Measurements from ENCODE around the gene RGS9.

Gene RGS9

DNA sequence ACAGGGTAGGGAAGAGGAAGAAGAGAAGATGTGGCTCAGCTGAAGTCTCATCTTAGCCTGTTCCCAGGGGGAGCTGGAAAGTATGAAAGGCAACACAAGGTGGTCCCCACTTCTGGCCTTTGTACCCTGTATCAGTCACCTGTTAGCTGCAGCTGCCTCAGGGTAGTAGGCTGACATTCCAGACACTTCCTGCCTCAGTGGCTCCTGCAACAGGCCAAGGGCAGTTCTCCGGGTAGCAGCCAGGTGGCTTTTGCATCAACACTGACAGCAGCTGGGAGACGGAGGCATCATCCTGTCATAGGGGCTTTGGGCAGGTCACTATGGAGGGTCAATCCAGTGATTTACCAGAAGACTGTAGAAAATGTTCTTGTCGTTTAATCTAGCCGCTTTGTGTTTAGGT, 124.0 kb downstream of the RGS9 start:
- no peak for DNase-seq (ENCODE audit: low read depth)

DNA sequence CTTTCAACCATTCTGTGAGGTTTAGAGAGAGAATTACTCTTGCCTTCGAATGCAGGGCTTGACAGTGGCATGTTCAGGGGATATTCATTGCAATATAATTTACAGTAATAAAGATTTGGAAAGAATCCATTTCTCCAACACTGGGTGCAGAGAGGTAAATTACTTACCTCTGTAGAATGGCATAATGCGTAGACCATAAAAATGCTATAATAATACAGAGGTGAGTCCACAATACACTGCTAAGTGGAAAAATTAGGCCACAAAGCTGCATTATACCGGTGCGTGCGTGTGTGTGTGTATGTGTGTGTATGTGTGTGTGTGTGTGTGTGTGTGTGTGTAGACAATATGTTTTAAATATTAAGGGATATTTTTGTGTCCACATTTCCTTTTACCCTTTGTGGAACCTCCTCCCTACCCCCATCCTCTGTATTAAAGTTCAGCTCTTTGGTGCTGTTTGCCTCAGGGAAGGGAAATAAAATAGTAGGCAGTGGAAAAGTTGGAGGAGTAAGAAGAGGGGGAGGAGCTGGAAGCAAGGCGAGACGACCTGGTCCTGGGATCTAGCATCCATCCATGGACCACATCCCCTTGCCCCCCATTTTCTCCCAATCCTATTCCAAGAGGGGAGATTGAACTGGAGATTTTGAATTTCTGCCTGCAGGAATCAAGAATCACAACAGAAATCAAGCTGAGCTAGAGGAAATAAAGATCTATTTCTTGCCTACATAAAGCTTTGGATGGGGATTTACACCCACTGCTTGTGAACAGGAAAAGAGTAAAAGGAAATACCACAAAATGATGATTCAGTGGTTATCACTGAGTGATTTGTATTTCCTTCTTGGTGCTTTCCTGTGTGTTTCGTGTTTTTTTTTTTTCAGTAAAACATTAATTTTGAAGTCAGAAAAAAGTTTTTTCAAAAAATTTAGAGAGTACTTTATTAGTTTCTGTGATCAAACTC, 124.8 kb downstream of the RGS9 start:
- no peak for DNase-seq (ENCODE audit: low read depth)

GRCh38 chr17:65265276-65265675, 128.1 kb downstream of the RGS9 start:
- DNase-seq (ENCODE audit: low read depth): no peak

- DNase-seq (ENCODE audit: low read depth): no peak
Measured at GRCh38 chr17:65268832-65269231, 131.7 kb downstream of the RGS9 start.

DNA sequence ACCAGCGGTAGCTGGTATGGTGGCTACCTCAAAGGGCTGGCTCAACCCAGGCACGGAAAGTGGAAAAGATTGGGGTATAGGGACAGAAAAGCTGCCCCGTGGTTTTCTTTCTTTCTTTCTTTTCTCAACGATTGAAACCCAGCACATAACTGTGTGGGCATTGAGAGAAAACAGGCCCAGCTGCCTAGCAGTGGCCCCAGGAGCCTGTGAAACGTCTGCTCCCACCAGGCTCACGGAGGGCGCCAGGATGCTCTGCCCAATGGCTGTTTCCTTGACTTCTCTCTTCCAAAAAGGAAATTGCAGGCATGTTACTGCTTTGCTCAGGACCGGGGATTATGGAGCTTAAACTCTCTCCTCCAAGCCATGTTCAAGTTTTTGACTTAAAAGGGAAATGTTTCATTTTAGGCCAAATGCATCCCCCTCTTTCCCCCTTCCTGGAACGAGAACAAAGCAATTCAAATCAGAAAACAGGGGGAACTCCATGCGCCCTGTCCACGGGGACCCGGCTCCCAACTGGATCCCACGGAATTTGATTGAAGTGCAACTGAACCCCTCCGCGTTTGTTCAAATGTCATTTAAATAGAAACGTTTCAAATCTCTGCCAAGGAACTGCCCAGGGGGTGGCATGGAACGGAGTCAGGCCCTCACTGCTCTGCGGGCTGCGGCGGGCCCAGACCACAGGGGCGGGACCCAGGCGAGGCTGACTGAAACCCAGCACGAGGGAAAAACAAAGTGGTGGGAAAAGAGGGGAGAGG, 133.5 kb downstream of the RGS9 start:
- no peak for DNase-seq (ENCODE audit: low read depth)

DNA sequence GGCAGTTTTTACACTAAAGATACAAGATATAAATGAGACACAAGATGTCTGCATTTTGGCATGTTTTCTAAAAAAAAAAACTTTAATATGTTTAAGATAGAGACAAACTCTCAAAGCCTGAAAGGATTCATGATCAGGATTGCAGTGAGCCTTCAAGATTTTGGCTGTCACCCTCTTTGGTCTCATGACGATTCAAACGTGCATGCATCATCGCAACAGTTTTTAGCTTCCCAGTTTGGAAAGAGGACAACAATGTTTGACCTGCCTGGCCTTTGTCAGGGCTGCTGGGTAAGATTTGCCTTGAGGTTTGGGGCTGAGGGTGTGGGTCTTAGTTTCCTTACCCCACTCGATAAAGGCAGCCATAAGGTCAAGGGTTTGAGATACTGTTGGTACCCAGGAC, 134.1 kb downstream of the RGS9 start:
- DNase-seq (ENCODE audit: low read depth): no peak

All from activated gamma-delta T cell treated with anti-CD3 and anti-CD28 coated beads, Interleukin-2, amount 50 U/mL, for 16 hours (primary cell).